H1 (cell line): ENCODE data around the gene IGFBP1. TPM values are rescaled to one million over a fixed set of nuclear protein-coding genes. Genes with fewer than 3 reads are reported as not detected.

Experiments used
- CTCF ChIA-PET: fragments of 300-600 bp; sonication (Branson Sonifier 250); formaldehyde crosslinking; loops from one replicate; lab custom pipeline; 2021; ENCODE audit not compliant: partially characterized antibody; lab: Charles Lee
- POLR2A ChIA-PET: fragments of 300-600 bp; sonication (Branson Sonifier 250); formaldehyde crosslinking; loops from one replicate; lab custom pipeline; 2021; ENCODE audit warnings: inconsistent platforms; ENCODE audit not compliant: partially characterized antibody; lab: Charles Lee
- DNase-seq, 2 experiments: peaks; one replicate each; pipeline versions ENCODE4 v3.0.0 to v3.0.0-alpha.2; 2010 to 2022; ENCODE audit warnings: low spot score in 2 of 2, low read depth in 1 of 2, mixed read lengths in 1 of 2
- FAIRE-seq: peaks from 2 replicates; lab custom pipeline; 2011; peaks lifted over from hg19 to GRCh38; lab: Jason Lieb, UNC
- H2AFZ ChIP-seq: 2 replicates; pipeline ENCODE4 v1.8.1; 2012; ENCODE audit warnings: low read length, inconsistent platforms
- H2AK5ac ChIP-seq: 2 replicates; pipeline ENCODE4 v1.6.1; 2013; ENCODE audit warnings: low read depth, low read length
- H2BK120ac ChIP-seq: replicated peaks from 2 replicates; pipeline ENCODE3; 2013; ENCODE audit warnings: low read depth, low read length, inconsistent platforms
- H2BK12ac ChIP-seq: 2 replicates; pipeline ENCODE4 v1.6.1; 2013; ENCODE audit warnings: low read depth, low read length
- H2BK15ac ChIP-seq: 2 replicates; pipeline ENCODE4 v1.6.1; 2013; ENCODE audit warnings: low read length
- H2BK20ac ChIP-seq: 2 replicates; pipeline ENCODE4 v1.6.1; 2013; ENCODE audit warnings: low read length
- H2BK5ac ChIP-seq: 2 replicates; pipeline ENCODE4 v1.6.1; 2013; ENCODE audit warnings: low read depth, low read length
- H3K14ac ChIP-seq: 2 replicates; pipeline ENCODE4 v1.6.1; 2013; ENCODE audit warnings: inconsistent platforms; ENCODE audit not compliant: insufficient read length
- H3K18ac ChIP-seq: 2 replicates; pipeline ENCODE4 v1.6.1; 2013; ENCODE audit warnings: low read length; ENCODE audit errors: extremely low read depth
- H3K23ac ChIP-seq: 2 replicates; pipeline ENCODE4 v1.6.1; 2013; ENCODE audit warnings: inconsistent platforms; ENCODE audit not compliant: insufficient read length
- H3K23me2 ChIP-seq: 2 replicates; pipeline ENCODE4 v1.6.1; 2013; ENCODE audit warnings: low read depth, low read length
- H3K27ac ChIP-seq: 2 replicates; pipeline ENCODE4 v1.6.1; 2011; ENCODE audit warnings: low read depth, low read length, inconsistent platforms
- H3K27me3 ChIP-seq, 4 experiments: replicated peaks in 1 of 4; 1 replicate in 1 of 4; 2 replicates in 3 of 4; pipeline versions ENCODE4 v1.6.1 to v1.8.1; 2011 to 2013; ENCODE audit warnings: low read length in 3 of 4, mild to moderate bottlenecking in 3 of 4, inconsistent platforms in 2 of 4, mixed read lengths in 2 of 4, moderate library complexity in 1 of 4; ENCODE audit not compliant: control insufficient read depth in 3 of 4, insufficient read depth in 3 of 4; ENCODE audit errors: extremely low read depth in 1 of 4
- H3K36me3 ChIP-seq, 4 experiments: 2 replicates each; pipeline versions ENCODE4 v1.6.1 to v1.8.1; 2011 to 2013; ENCODE audit warnings: mild to moderate bottlenecking in 4 of 4, low read length in 3 of 4, moderate library complexity in 2 of 4, control low read depth in 1 of 4, inconsistent platforms in 1 of 4; ENCODE audit not compliant: insufficient read depth in 4 of 4, control insufficient read depth in 2 of 4
- H3K4ac ChIP-seq: replicated peaks from 2 replicates; pipeline ENCODE3; 2013; ENCODE audit warnings: low read length, low read depth, mixed read lengths, inconsistent platforms; ENCODE audit not compliant: insufficient read length
- H3K4me1 ChIP-seq, 4 experiments: replicated peaks in 1 of 4; 1 replicate in 1 of 4; 2 replicates in 3 of 4; pipeline versions ENCODE4 v1.6.1 to v1.8.1; 2011 to 2013; ENCODE audit warnings: low read length in 3 of 4, inconsistent platforms in 2 of 4, mixed read lengths in 1 of 4; ENCODE audit not compliant: insufficient read depth in 4 of 4, control insufficient read depth in 3 of 4
- H3K4me2 ChIP-seq, 2 experiments: 2 replicates each; pipeline versions ENCODE4 v1.6.1 to v1.8.1; 2011 to 2013; ENCODE audit warnings: low read depth in 2 of 2, low read length in 2 of 2, control low read depth in 1 of 2, inconsistent platforms in 1 of 2, mild to moderate bottlenecking in 1 of 2; ENCODE audit not compliant: insufficient read depth in 1 of 2
- H3K4me3 ChIP-seq, 4 experiments: fragments of 200-600, 300-600 bp in 1 of 4; sonication (generic), shearing (Covaris generic), sonication (Bioruptor Twin) in 1 of 4; 2 replicates each; pipeline versions ENCODE4 v1.5.1 to v1.8.1; 2011 to 2016; ENCODE audit warnings: low read length in 4 of 4, low read depth in 3 of 4, control low read depth in 2 of 4, inconsistent platforms in 2 of 4, mild to moderate bottlenecking in 2 of 4, mixed read lengths in 1 of 4, moderate library complexity in 1 of 4; ENCODE audit not compliant: insufficient read depth in 2 of 4; ENCODE audit errors: extremely low read depth in 1 of 4
- H3K56ac ChIP-seq: replicated peaks from 2 replicates; pipeline ENCODE3; 2013; ENCODE audit warnings: low read depth, mild to moderate bottlenecking, mixed read lengths, low read length, inconsistent platforms; ENCODE audit not compliant: insufficient read length
- H3K79me1 ChIP-seq: 2 replicates; pipeline ENCODE4 v1.6.1; 2013; ENCODE audit warnings: low read depth, low read length, control low read depth
- H3K79me2 ChIP-seq, 2 experiments: 2 replicates each; pipeline versions ENCODE4 v1.6.1 to v1.8.1; 2012 to 2013; ENCODE audit warnings: low read length in 2 of 2, mild to moderate bottlenecking in 2 of 2, inconsistent platforms in 1 of 2; ENCODE audit not compliant: insufficient read depth in 2 of 2, control insufficient read depth in 1 of 2
- H3K9ac ChIP-seq, 4 experiments: replicated peaks in 1 of 4; 1 replicate in 1 of 4; 2 replicates in 3 of 4; pipeline versions ENCODE4 v1.6.1 to v1.8.1; 2011 to 2013; ENCODE audit warnings: low read depth in 3 of 4, low read length in 3 of 4, control low read depth in 2 of 4, mild to moderate bottlenecking in 2 of 4, moderate library complexity in 2 of 4, inconsistent platforms in 1 of 4; ENCODE audit errors: extremely low read depth in 1 of 4
- H3K9me3 ChIP-seq, 2 experiments: 2 replicates each; pipeline versions ENCODE4 v1.6.1 to v1.8.1; 2012 to 2013; ENCODE audit warnings: mild to moderate bottlenecking in 2 of 2, moderate library complexity in 2 of 2, control low read depth in 1 of 2, inconsistent platforms in 1 of 2, low read depth in 1 of 2, low read length in 1 of 2, mixed read lengths in 1 of 2; ENCODE audit not compliant: insufficient read depth in 2 of 2
- H4K20me1 ChIP-seq, 2 experiments: replicated peaks in 1 of 2; 2 replicates each; pipeline versions ENCODE3 to v1.8.1; 2011 to 2013; ENCODE audit warnings: inconsistent platforms in 2 of 2, low read length in 2 of 2, mild to moderate bottlenecking in 1 of 2; ENCODE audit not compliant: insufficient read depth in 2 of 2, control insufficient read depth in 1 of 2
- H4K5ac ChIP-seq: 2 replicates; pipeline ENCODE4 v1.6.1; 2013; ENCODE audit warnings: low read length, low read depth, mixed read lengths, inconsistent platforms; ENCODE audit not compliant: insufficient read length
- H4K8ac ChIP-seq: 2 replicates; pipeline ENCODE4 v1.8.0; 2013; ENCODE audit warnings: mild to moderate bottlenecking, moderate library complexity, low read length, inconsistent platforms; ENCODE audit not compliant: insufficient read depth; ENCODE audit errors: extremely low read depth
- H4K91ac ChIP-seq: replicated peaks from 2 replicates; pipeline ENCODE3; 2013; ENCODE audit warnings: low read length, mixed read lengths, inconsistent platforms; ENCODE audit not compliant: insufficient read length
- ATF3 ChIP-seq: IDR thresholded peaks from 2 replicates; pipeline ENCODE4 v1.6.1; 2011; ENCODE audit warnings: low read depth, mild to moderate bottlenecking, low read length; ENCODE audit not compliant: insufficient read depth
- CHD2 ChIP-seq: IDR thresholded peaks from 2 replicates; pipeline ENCODE4 v1.6.1; 2012; ENCODE audit warnings: low read length, improper control_type of control experiment
- HDAC6 ChIP-seq: IDR thresholded peaks from one replicate; pipeline ENCODE4 v1.7.1; 2012; ENCODE audit warnings: low read depth, mild to moderate bottlenecking, inconsistent platforms, low read length, moderate library complexity
- JUN ChIP-seq: IDR thresholded peaks from 2 replicates; pipeline ENCODE4 v1.6.1; 2011; ENCODE audit warnings: low read depth, mild to moderate bottlenecking, improper control_type of control experiment, low read length
- MAX ChIP-seq: IDR thresholded peaks from 2 replicates; pipeline ENCODE4 v1.6.1; 2012; ENCODE audit warnings: inconsistent platforms
- POLR2AphosphoS5 ChIP-seq: IDR thresholded peaks from 2 replicates; pipeline ENCODE4 v1.6.1; 2011; ENCODE audit warnings: low read depth, low read length
- POU5F1 ChIP-seq: IDR thresholded peaks from 2 replicates; pipeline ENCODE4 v1.6.1; 2011; ENCODE audit warnings: low read depth, mild to moderate bottlenecking, low read length, moderate library complexity
- RXRA ChIP-seq: IDR thresholded peaks from 2 replicates; pipeline ENCODE4 v1.6.1; 2011; ENCODE audit warnings: low read depth, mild to moderate bottlenecking, low read length, moderate library complexity; ENCODE audit not compliant: insufficient read depth
- SIN3A ChIP-seq, 2 experiments: IDR thresholded peaks in 1 of 2; conservative IDR thresholded peaks in 1 of 2; 2 replicates each; pipeline ENCODE4 v1.6.1; 2011 to 2012; ENCODE audit warnings: low read length in 2 of 2, improper control_type of control experiment in 1 of 2, low read depth in 1 of 2, mild to moderate bottlenecking in 1 of 2
- SIRT6 ChIP-seq: IDR thresholded peaks from one replicate; pipeline ENCODE4 v1.7.1; 2012; ENCODE audit warnings: low read length, inconsistent platforms
- SP2 ChIP-seq: IDR thresholded peaks from 2 replicates; pipeline ENCODE4 v1.6.1; 2012; ENCODE audit warnings: mild to moderate bottlenecking, low read length, inconsistent platforms
- USF2 ChIP-seq: IDR thresholded peaks from 2 replicates; pipeline ENCODE4 v1.6.1; 2011; ENCODE audit warnings: low read length, improper control_type of control experiment
- WGBS, 2 experiments: shearing (Covaris generic) in 1 of 2; methylation state at CpG; one replicate each; pipeline versions ENCODE4 v1.1.6 to v1.1.7; 2013 to 2015; ENCODE audit warnings: low lambda C conversion rate in 2 of 2, mixed read lengths in 2 of 2, inconsistent platforms in 1 of 2, low coverage in 1 of 2, missing lambda C conversion rate in 1 of 2; ENCODE audit not compliant: insufficient replicate concordance in 2 of 2, insufficient coverage in 1 of 2, insufficient read length in 1 of 2; ENCODE audit errors: extremely low coverage in 1 of 2, missing lambda C conversion rate in 1 of 2; 5-methylcytosine and 5-hydroxymethylcytosine counted together
- polyA plus RNA-seq, 7 experiments: library from polyadenylated mRNA; depleted of rRNA in 3 of 7; stranded (reverse) in 5 of 7; unstranded in 2 of 7; fragments of >200 nt in 5 of 7; fragments of 200-250 nt in 2 of 7; gene quantifications; 1 replicate in 5 of 7; 2 replicates in 1 of 7; 4 replicates in 1 of 7; pipeline versions ENCODE4 v1.2.1 to v1.2.3, GENCODE V29; 2011 to 2013; ENCODE audit warnings: missing spikeins in 2 of 7, mixed read lengths in 2 of 7
- total RNA-seq: library from RNA; stranded (reverse); fragmentation: NEBNext Ultra II Directional; extraction: Animal tissue kit (Norgen Biotek cat#: 25700); gene quantifications from 2 replicates; pipeline ENCODE4 v1.2.1, GENCODE V29; 2021

Gene IGFBP1
- total and polyA plus RNA-seq, 2 of the 8 experiments (the other 6 are each of a cell fraction or from before 2014, with no cell fraction given): not detected

GRCh38 chr7:45924283-45924682 is 36.0 kb downstream of the IGFBP1 start:
- 0 out of 2 replicates have a peak overlapping the region, but pooled peaks have one; percentile 72 for H2BK15ac ChIP-seq
- no peak overlapping the region for H3K27ac ChIP-seq
- no peak overlapping the region for H3K14ac ChIP-seq
- H3K9me3 ChIP-seq: no peaks in the 10 kb centered on the region
- peak overlapping the region; percentile 89; the same call in 1 of the 2 replicates for H2AK5ac ChIP-seq
- H2BK120ac ChIP-seq: peak overlapping the region; percentile 19
- peak overlapping the region; percentile 93; the same call in 1 of the 2 replicates for H2BK20ac ChIP-seq
- H4K20me1 ChIP-seq: peaks cover 1 to 2% of the 10 kb centered on the region in 2 experiments
- peak overlapping the region; percentile 94; the same call in 1 of the 2 replicates for H2BK12ac ChIP-seq
- peak overlapping the region; percentile 63 for H4K91ac ChIP-seq
- DNase-seq (no peak), FAIRE-seq (no peak)
- H3K9ac ChIP-seq: no peak overlapping the region
- peaks cover 12 to 31% (median 24%) of the 10 kb centered on the region in 4 experiments for H3K27me3 ChIP-seq
- H3K36me3 ChIP-seq: no peaks in the 10 kb centered on the region
- 0 out of 8 replicates have a peak overlapping the region, but pooled peaks of 1 of the 4 experiments have one; percentile 67 for H3K4me3 ChIP-seq
- H3K79me2 ChIP-seq: no peaks in the 10 kb centered on the region
- H3K4me2 ChIP-seq: peak overlapping the region in 1 of 2 experiments; percentile 87; a peak in 2 of 4 replicates
- ChIA-PET CTCF (interaction anchor here (0.6 to 15.3 kb wide), 22 partner anchors 12 to 1263 kb away, joined by 3 to 242 read pairs (median 6); no protein-coding TSS in a partner anchor), POLR2A (interaction anchor here (1.9 kb wide), 1 partner anchor 13 kb away, joined by 4 read pairs; no protein-coding TSS in a partner anchor)
- no peak overlapping the region for H3K23ac ChIP-seq
- H2BK5ac ChIP-seq: no peak overlapping the region
- peak overlapping the region; percentile 47 for H3K4ac ChIP-seq
- no peak overlapping the region for H4K5ac ChIP-seq
- H3K18ac ChIP-seq: peak overlapping the region; percentile 60
- WGBS, 2 experiments: 70% methylated on average over 5 of the region's 5 CpGs; no CpG with 5 or more reads in 1 of the 2 experiments
- peaks cover 14% of the 10 kb centered on the region for H3K23me2 ChIP-seq
- H4K8ac ChIP-seq: no peak overlapping the region
- no peak overlapping the region for H3K56ac ChIP-seq
- H2AFZ ChIP-seq: no peak overlapping the region
- H3K79me1 ChIP-seq: no peaks in the 10 kb centered on the region
- H3K4me1 ChIP-seq: peaks cover 6 to 24% (median 10%) of the 10 kb centered on the region in 4 experiments; a peak in 6 of 7 replicates
- TF ChIP-seq CHD2 (no peak), POU5F1 (no peak), SIRT6 (no peak), RXRA (no peak), JUN (no peak), USF2 (no peak), ATF3 (no peak), HDAC6 (no peak), MAX (no peak), SP2 (no peak), SIN3A (conservative IDR thresholded peaks at IDR 0.05 in 1 of 2, IDR thresholded peaks at IDR 0.05 in 1 of 2; ENCODE audit: low read depth in 1 of 2, low read length in 2 of 2) (no peak), POLR2AphosphoS5 (no peak)
